GM18873 (cell line): ENCODE measurements around the gene SERPINA3.
"Not testable (repeated sequence)": the region's sequence is repeated elsewhere in the genome, so short reads cannot be mapped to it uniquely, and the experiment has no call there.

Experiments
- ATAC-seq: cut with Tn5 transposase; IDR thresholded peaks from one replicate; pipeline ENCODE4 v1.9.1; 2021; ENCODE audit warnings: mild to moderate bottlenecking, moderate library complexity, moderate number of reproducible peaks; ENCODE audit not compliant: unreplicated experiment, low FRiP score

The SERPINA3 gene

DNA sequence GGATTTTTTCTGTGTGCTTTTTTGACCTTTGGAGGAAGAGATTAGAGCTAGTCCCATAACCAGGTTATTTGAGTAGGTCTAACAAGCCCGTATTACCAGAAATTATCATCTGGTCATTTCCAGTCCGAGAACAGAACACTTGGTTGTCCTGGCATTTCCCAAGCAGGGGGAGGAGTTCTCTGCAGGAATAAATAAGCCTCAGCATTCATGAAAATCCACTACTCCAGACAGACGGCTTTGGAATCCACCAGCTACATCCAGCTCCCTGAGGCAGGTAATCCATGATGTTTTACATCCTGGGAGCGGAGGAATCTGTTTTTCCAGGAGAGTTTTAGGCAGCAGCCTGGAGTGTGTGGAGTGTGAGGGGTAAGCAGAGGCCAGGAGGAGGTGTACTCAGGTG is at the start of gene SERPINA3:
SERPINA3 (plus strand) TSS at position 218 of the 400 bp plus-strand sequence. CDS start 2,051 bp downstream, outside the sequence.
- no peak for ATAC-seq

DNA sequence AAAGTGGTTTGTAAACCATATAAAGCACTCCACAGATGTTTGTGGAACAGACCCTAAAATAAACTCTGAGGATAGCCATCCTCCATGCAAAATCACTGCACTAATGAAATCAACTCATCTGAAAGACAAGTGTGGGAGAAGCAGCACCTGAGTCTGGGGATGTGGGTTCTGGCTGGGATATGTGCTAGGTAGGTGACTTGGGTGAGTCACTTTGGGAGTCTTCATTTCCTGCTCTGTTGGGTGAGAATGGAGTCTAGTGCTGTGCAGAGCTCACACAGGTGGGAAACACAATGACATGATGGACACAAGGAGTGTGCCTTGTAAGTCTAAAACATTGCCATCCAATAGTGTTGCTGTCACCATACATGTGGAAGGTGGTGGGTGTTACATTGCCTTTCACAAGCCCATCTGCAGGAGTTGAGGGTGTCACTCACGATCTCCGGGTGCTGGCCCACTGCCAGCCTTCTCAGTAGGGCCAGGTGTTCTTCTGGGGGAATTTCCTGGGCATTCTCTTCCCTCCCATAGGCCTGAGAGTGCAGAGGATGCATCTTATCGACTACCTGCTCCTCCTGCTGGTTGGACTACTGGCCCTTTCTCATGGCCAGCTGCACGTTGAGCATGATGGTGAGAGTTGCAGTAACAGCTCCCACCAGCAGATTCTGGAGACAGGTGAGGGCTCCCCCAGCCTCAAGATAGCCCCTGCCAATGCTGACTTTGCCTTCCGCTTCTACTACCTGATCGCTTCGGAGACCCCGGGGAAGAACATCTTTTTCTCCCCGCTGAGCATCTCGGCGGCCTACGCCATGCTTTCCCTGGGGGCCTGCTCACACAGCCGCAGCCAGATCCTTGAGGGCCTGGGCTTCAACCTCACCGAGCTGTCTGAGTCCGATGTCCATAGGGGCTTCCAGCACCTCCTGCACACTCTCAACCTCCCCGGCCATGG is 49.0 kb upstream of the SERPINA3 start:
- no peak for ATAC-seq

DNA sequence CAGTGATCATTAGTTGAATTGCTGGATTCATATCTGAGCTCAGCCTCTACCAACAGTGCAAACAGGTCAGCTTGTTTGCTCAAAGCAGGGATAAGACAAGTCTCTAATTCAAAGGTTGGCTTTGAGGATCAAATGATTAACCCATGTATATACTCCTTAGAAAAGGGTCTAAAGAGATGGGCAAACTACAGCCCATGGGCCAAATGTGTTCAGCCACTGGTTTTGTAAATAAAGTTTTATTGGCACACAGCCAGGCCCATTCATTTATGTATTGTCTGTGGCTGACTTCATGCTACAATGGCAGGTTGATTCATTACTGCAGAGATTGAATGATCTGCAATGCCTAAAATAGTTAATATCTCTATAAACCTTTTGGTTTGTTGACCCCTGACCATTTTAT is 47.8 kb upstream of the SERPINA3 start:
- ATAC-seq: no peak

DNA sequence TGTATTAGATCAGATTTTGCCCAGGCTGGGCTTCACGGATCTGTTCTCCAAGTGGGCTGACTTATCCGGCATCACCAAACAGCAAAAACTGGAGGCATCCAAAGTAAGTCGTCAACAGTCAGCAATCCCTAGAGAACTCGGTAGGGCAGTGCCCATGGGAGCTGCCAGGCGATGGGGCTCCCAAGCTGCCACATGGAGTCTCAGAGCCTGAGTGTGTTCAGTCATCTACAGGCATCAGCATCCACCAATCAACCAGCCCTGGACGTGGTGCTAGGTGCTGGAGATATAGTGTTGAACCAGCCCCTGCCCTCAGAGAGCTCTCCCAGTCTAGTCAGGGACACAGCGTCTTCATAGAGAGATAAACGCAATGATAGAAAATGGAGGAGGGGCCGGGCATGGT is 44.0 kb upstream of the SERPINA3 start:
- no peak for ATAC-seq

DNA sequence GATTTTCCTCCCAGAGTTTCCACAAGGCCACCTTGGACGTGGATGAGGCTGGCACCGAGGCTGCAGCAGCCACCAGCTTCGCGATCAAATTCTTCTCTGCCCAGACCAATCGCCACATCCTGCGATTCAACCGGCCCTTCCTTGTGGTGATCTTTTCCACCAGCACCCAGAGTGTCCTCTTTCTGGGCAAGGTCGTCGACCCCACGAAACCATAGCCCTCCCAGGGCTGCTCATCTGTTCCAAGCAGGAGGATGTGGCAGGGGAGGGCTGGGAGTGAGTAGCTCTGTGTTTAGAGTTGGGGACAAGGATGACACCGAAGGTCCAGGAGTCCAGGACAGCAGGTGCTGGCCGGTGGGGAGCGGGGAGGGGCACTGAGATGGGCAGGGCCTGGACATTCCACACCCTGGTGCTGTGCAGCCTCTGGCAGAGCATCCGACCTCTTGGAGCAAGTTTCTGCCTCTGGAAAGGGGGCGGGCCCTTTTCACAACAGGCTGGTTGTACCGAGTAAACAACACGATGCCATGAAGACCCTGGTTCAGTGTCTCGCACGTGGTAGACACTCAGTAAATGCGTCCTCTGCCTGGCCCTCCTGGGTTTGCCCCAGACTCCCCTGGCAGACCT is 42.7 kb upstream of the SERPINA3 start:
- ATAC-seq: no peak

DNA sequence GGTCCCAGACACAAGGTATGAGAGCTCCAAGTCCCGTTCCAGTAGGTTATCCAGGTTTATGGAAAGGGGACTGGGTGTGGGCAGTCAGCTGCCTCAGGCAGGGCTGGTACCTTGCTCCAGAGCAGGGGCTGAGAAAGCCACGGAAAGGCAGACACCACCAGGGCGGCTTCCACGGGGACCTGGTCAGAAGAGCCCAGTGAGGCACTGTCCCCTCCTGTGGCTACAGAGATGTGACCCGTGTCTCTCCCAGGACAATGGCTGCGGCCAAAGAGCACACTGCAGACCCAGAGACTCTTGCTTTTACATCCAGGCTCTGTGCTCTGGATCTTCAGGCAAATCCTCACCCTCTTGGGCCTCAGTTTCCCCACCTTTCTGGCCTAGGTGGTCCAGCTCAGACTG is 42.2 kb upstream of the SERPINA3 start:
- ATAC-seq: no peak

DNA sequence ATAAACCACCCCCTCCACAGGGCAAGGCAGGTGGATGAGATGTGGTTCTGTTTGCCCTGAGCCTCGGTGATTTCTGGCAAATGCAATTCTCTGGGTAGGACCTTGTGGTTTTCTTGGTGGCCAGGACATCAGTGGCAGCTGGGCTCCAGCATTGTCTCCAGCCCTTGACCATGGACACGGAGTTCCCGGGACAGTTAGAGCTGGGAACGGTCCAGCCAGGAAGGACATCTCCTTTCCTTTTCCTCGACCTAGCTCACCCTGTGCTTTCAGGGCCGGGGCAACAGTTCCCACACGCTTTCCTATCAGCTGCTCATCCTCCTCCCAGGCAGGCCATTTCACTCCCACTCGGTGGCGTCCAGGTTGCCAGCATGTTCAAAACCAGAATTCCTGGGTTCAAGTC is 41.8 kb upstream of the SERPINA3 start:
- ATAC-seq: no peak

DNA sequence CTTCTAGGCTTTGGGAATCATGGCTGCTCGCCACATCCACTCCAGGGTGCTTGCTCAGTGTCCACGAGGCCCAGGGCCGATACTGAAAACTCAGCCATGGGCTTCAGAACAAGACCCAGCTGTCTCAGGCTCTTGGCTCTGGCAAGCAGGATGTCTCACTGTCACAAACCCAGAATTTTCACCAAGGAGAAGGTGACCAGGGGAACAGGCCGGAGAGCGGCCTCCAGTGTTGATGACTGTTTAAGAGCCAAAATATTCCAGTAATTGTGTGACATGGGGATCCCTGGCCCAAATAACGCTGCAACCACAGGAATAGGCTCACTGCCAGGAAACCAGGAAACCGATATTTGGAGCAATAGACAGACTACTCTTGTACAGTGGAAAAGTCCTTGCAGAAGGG is 40.8 kb upstream of the SERPINA3 start:
- ATAC-seq: no peak

DNA sequence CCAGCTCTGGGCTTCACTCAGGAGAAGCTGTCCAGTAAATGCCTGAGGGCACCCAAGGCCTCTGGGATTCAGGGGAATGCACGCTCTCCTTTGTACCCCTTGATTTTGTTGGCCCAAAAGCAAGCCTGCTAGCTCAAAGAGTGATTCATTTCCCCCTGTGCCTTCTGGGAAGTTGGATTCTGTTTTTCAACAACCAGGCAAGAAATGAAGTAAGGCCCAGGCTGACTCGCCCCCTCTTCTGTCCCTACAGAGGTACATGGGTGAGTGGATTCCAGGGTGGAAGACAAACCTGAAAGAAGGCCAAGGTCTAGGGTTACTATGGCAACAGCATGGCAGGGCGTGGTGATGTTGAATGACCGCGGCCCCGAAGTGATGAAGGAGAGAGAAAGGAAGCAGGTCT is 40.2 kb upstream of the SERPINA3 start:
- ATAC-seq: no peak

GRCh38 chr14:94572637-94573303 is 39.4 kb upstream of the SERPINA3 start:
- ATAC-seq: no peak

DNA sequence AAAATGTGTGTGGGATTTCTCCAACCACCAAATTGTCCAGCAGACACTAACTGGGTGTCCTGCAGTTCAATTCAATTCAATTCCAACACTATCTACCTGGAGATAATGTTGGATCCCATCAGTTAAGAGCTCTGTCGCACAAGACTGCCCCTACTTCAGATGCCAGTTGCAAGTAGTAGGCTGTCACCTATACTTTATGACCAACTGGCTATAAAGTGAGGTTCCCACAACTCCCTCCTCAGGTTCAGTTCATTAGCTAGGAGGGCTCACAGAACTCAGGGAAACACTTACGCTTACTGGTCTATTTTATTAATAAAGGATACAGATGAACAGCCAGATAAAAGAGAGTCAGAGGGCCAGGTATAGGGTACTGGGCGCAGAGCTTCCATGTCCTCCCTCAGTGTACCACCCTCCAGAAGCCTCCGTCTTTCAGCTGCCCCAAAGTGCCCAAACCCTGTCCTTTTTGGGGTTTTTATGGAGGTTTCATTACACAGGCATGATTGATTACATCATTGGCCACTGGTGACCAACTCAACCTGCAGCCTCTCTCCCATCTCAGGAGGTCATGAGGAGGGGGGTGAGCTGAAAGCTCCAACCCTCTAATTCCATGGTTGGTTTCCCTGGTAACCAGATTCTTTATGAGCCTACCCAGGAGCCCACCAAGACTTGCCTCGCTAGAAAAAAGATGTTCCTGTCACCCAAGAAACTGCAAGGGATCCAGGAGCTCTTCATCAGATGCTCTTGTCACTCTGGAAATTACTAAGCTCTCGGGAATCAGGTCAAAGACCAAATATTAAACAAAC is 38.5 kb upstream of the SERPINA3 start:
- no peak for ATAC-seq

GRCh38 chr14:94574336-94574735 is 37.9 kb upstream of the SERPINA3 start:
- ATAC-seq: no peak

GRCh38 chr14:94575730-94576585 is 36.2 kb upstream of the SERPINA3 start:
- no peak for ATAC-seq

DNA sequence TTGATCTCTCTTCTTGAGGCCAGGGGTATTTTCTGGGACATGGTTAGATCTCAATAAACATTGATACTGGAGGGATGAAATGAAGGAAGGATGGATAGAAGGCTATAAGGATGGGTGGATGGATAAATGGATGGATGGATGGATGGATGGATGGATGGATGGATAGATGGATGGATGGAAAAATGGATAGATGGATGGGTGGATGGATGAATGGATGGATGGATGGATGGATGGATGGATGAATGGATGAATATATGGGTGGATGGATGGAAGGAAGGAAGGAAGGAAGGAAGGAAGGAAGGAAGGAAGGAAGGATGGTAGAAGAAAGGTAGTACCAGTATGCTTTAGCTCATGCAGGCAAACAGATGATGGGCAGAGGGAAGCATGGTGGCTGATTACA is 34.7 kb upstream of the SERPINA3 start:
- not testable (repeated sequence) for ATAC-seq

GRCh38 chr14:94578712-94579111 is 33.5 kb upstream of the SERPINA3 start:
- no peak for ATAC-seq

- ATAC-seq: no peak
Observed at GRCh38 chr14:94581127-94581999, 30.8 kb upstream of the SERPINA3 start, which contains the start of gene SERPINA5. TSS of gene SERPINA5 (plus strand) at chr14:94581426. CDS start at chr14:94587363, 5,937 bp downstream.

DNA sequence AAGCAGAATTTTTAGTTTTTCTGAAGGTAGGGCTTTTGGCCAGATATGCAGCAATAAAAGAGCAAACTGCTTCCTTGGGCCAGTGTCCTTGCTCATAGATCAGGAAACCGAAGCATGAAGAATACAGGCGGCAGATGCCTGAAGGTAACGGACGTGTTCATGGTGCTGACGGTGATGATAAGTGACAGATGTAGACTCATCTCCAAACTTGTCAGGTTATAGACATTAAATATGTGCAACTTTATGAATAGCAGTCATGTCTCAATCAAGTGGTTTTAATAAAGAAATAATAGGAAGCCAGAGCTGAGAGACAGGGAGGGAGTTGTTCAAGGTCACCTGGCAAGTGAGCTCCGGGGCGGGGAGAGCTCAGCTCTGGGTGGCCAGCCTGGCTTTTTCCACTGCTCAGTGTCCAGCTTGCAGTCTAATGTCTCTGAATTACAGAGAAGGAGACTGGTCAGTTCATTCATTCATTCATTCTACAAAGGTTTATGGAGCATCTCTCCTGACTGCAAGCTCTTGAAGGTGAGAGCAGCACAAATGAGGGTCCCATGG is 29.9 kb upstream of the SERPINA3 start:
- no peak for ATAC-seq

DNA sequence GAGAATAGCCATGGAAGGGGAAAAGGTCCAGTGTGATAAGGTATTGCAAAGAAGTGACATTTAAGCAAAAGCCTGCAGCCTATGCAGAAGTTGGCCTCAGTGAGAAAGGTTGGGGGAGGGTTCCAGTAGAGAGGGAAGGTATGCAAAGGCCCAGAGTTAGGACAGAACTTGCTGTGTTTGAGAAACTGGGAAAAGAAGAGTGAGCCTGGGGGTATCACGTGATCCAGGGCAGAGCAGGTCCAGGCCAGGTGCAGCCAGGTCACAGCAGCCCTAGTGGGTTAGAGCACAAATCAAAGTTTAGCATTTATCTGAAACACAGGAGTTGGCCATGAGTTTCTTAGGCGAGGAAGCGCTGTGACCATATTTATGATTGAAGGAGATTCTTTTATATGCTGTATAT is 29.3 kb upstream of the SERPINA3 start:
- ATAC-seq: no peak
